K562 (cell line): ENCODE measurements around the gene SH2D4B. TPM values are rescaled to one million over a fixed set of nuclear protein-coding genes. Genes with fewer than 3 reads are reported as not detected.

Source experiments
- ATAC-seq: fragments of 200-7000 bp; cut with Tn5 transposase; 3 replicates; pipeline ENCODE4 v1.9.1; 2020; ENCODE audit warnings: moderate library complexity
- BruUV-seq: library from RNA; stranded (reverse); fragments of 400-500 nt; replicated peaks from 2 replicates; lab custom pipeline; 2021; lab: Mats Ljungman, UMichigan
- CTCF ChIA-PET: fragments of 300-600 bp; formaldehyde crosslinking; extraction: SDS; loops from one replicate; lab custom pipeline; 2021; ENCODE audit warnings: low intra/inter-chr PET ratio; lab: Yijun Ruan, JAX
- POLR2A ChIA-PET: fragments of 300-600, 350-650 bp; sonication (Branson Sonifier 250); formaldehyde crosslinking; extraction: SDS; loops from one replicate; lab custom pipeline; 2021; ENCODE audit warnings: antibody characterized with exemption, inconsistent platforms; lab: Yijun Ruan, JAX
- DNase-seq, 4 experiments: peaks; one replicate each; pipeline versions ENCODE4 v3.0.0 to v3.0.0-alpha.2; 2011 to 2018; ENCODE audit warnings: low spot score in 3 of 4, mixed read lengths in 3 of 4; ENCODE audit errors: extremely low read depth in 1 of 4
- FAIRE-seq: peaks from 2 replicates; lab custom pipeline; 2011; peaks lifted over from hg19 to GRCh38; lab: Jason Lieb, UNC
- H2AFZ ChIP-seq: 2 replicates; pipeline ENCODE4 v1.6.0; 2011; ENCODE audit warnings: low read depth, low read length, control low read depth, inconsistent platforms
- H3K27ac ChIP-seq: fragments of 200-600 bp; 3 replicates; pipeline ENCODE4 v1.8.0; 2011; ENCODE audit warnings: low read depth, mild to moderate bottlenecking, control low read depth, inconsistent platforms, low read length, moderate library complexity, mixed read lengths; ENCODE audit errors: extremely low read depth
- H3K27me3 ChIP-seq, 2 experiments: fragments of 300-600 bp in 1 of 2; 2 replicates in 1 of 2; 3 replicates in 1 of 2; pipeline versions ENCODE4 v1.6.0 to v1.8.0; 2011; ENCODE audit warnings: inconsistent platforms in 2 of 2, low read length in 2 of 2, mild to moderate bottlenecking in 1 of 2, mixed read lengths in 1 of 2, moderate library complexity in 1 of 2; ENCODE audit not compliant: control insufficient read depth in 2 of 2, insufficient read depth in 2 of 2
- H3K36me3 ChIP-seq: fragments of 300-600 bp; 3 replicates; pipeline ENCODE4 v1.8.0; 2011; ENCODE audit warnings: mild to moderate bottlenecking, low read length, inconsistent platforms; ENCODE audit not compliant: control insufficient read depth, insufficient read depth
- H3K4me1 ChIP-seq, 2 experiments: fragments of 200-600 bp in 1 of 2; replicated peaks in 1 of 2; 2 replicates in 1 of 2; 3 replicates in 1 of 2; pipeline versions ENCODE4 v1.5.1 to v1.8.0; 2011; ENCODE audit warnings: inconsistent platforms in 2 of 2, low read length in 2 of 2, mild to moderate bottlenecking in 1 of 2, mixed read lengths in 1 of 2, moderate library complexity in 1 of 2; ENCODE audit not compliant: control insufficient read depth in 2 of 2, insufficient read depth in 2 of 2
- H3K4me2 ChIP-seq: 2 replicates; pipeline ENCODE4 v1.6.1; 2011; ENCODE audit warnings: low read length, control low read depth, inconsistent platforms, mixed read lengths; ENCODE audit not compliant: insufficient read depth
- H3K4me3 ChIP-seq: fragments of 200-600 bp; sonication (generic), shearing (Covaris generic); 2 replicates; pipeline ENCODE4 v1.5.1; 2016; ENCODE audit warnings: control low read depth, inconsistent platforms
- H3K79me2 ChIP-seq: fragments of 200-600 bp; 3 replicates; pipeline ENCODE4 v1.8.0; 2011; ENCODE audit warnings: low read length, inconsistent platforms; ENCODE audit not compliant: control insufficient read depth, insufficient read depth
- H3K9ac ChIP-seq, 2 experiments: 2 replicates each; pipeline versions ENCODE4 v1.6.0 to v1.6.1; 2011; ENCODE audit warnings: low read depth in 2 of 2, low read length in 2 of 2, control low read depth in 1 of 2, inconsistent platforms in 1 of 2, mild to moderate bottlenecking in 1 of 2, mixed read lengths in 1 of 2; ENCODE audit not compliant: insufficient read depth in 1 of 2
- H3K9me1 ChIP-seq: one replicate; pipeline ENCODE4 v1.6.0; 2011; ENCODE audit warnings: inconsistent platforms, mild to moderate bottlenecking, low read length, moderate library complexity; ENCODE audit not compliant: control insufficient read depth, insufficient read depth
- H3K9me3 ChIP-seq: replicated peaks from 2 replicates; pipeline ENCODE4 v1.5.1; 2011; ENCODE audit warnings: low read depth, low read length, inconsistent platforms; ENCODE audit not compliant: control insufficient read depth, insufficient read depth
- H4K20me1 ChIP-seq: replicated peaks from 2 replicates; pipeline ENCODE4 v1.6.1; 2011; ENCODE audit warnings: low read length, inconsistent platforms, mixed read lengths; ENCODE audit not compliant: control insufficient read depth, insufficient read depth
- CHD4 ChIP-seq: fragments of 200-600 bp; sonication (generic); IDR thresholded peaks from 3 replicates; pipeline ENCODE4 v1.6.1; 2012; ENCODE audit warnings: low read depth, mild to moderate bottlenecking, mixed read lengths, low read length, inconsistent platforms; ENCODE audit not compliant: insufficient read depth, insufficient replicate concordance, poor library complexity, severe bottlenecking
- FUS ChIP-seq: fragments of 200-400 bp; formaldehyde crosslinking; optimal IDR thresholded peaks from 2 replicates; pipeline ENCODE3; 2017; ENCODE audit warnings: low read depth, low read length
- KLF6 ChIP-seq: fragments of 250-450 bp; sonication (Bioruptor Pico); IDR thresholded peaks from 2 replicates; pipeline ENCODE4 v1.4.0; 2020; ENCODE audit warnings: mild to moderate bottlenecking, moderate library complexity, borderline replicate concordance
- PHB ChIP-seq: fragments of 250-450 bp; sonication (Bioruptor Pico); IDR thresholded peaks from 2 replicates; pipeline ENCODE4 v1.5.0; 2021
- RBM39 ChIP-seq: fragments of 200-400 bp; formaldehyde crosslinking; optimal IDR thresholded peaks from 2 replicates; pipeline ENCODE3; 2018; ENCODE audit warnings: low read depth, low read length
- ZBTB9 ChIP-seq: fragments of 450-650 bp; formaldehyde crosslinking; IDR thresholded peaks from 2 replicates; pipeline ENCODE4 v1.4.0; 2020; ENCODE audit warnings: mild to moderate bottlenecking, moderate library complexity
- ZNF121 ChIP-seq: sonication (generic); formaldehyde crosslinking; conservative IDR thresholded peaks from 2 replicates; pipeline ENCODE4 v1.8.0; 2022; ENCODE audit warnings: missing genetic modification reagents
- WGBS: fragments of 100-300 bp; shearing (Covaris generic); methylation state at CpG from one replicate; pipeline ENCODE4 v1.1.6; 2016; ENCODE audit warnings: low coverage, mixed read lengths; ENCODE audit not compliant: insufficient coverage; ENCODE audit errors: missing lambda C conversion rate; 5-methylcytosine and 5-hydroxymethylcytosine counted together
- in situ Hi-C: fragments of 300-500 bp; cut with MboI; formaldehyde crosslinking; loops from 4 replicates; pipeline ENCODE4 v1.15.0; 2018; ENCODE audit warnings: inconsistent platforms, mixed read lengths
- intact Hi-C: fragments of 100-400 bp; cut with micrococcal nuclease; formaldehyde crosslinking; loops from 2 replicates; pipeline ENCODE4 v1.14.2; 2022
- polyA plus RNA-seq, 8 experiments: library from polyadenylated mRNA; depleted of rRNA in 4 of 8; stranded (reverse) in 5 of 8; unstranded in 3 of 8; fragments of >200 nt; fragmentation: Nextera tagmentation in 2 of 8; fragmentation: Illumina TruSeq in 1 of 8; extraction: Ambion mirVana in 2 of 8; extraction: Trizol in 1 of 8; gene quantifications; 2 replicates each; pipeline versions ENCODE4 v1.2.1 to v1.2.3, GENCODE V29; 2011 to 2014; ENCODE audit warnings: inconsistent platforms in 1 of 8, missing spikeins in 1 of 8
- total RNA-seq, 7 experiments: library from RNA; depleted of rRNA in 6 of 7; stranded (reverse); fragments of >200 nt in 6 of 7; fragmentation: Illumina TruSeq in 2 of 7; extraction: Trizol in 2 of 7; gene quantifications; 2 replicates each; pipeline versions ENCODE4 v1.2.1 to v1.2.3, GENCODE V29; 2011 to 2021; ENCODE audit warnings: low replicate concordance in 1 of 7

Gene SH2D4B
- total and polyA plus RNA-seq, 9 of the 15 experiments (the other 6 are each of a cell fraction or from before 2014, with no cell fraction given) = 0.03 to 0.14 (median 0.04) TPM; not detected in 4

- TF ChIP-seq KLF6 (no peak), RBM39 (no peak), CHD4 (no peak), FUS (no peak), ZBTB9 (CRISPR knock-in tag) (no peak), ZNF121 (no peak), PHB (CRISPR knock-in tag) (no peak)
- ChIA-PET CTCF (no interaction called here), POLR2A (interaction anchor here (0.8 to 1.1 kb wide), 3 partner anchors 10 to 50 kb away, joined by 3 to 5 read pairs (median 3); no protein-coding TSS in a partner anchor)
- H3K36me3 ChIP-seq = peaks cover 13% of the 10 kb centered on the region; the same call in 1 of the 3 replicates
- no peak overlapping the region for H3K27ac ChIP-seq
- BruUV-seq = no TSS peak
- peaks cover 5 to 8% of the 10 kb centered on the region in 2 experiments; a peak in 4 of 5 replicates for H3K27me3 ChIP-seq
- no peak overlapping the region for H2AFZ ChIP-seq
- in situ Hi-C loops = no loop called here
- no peaks in the 10 kb centered on the region; the same call in 1 of the 2 replicates for H4K20me1 ChIP-seq
- H3K9me1 ChIP-seq = peaks cover 5% of the 10 kb centered on the region
- no peaks in the 10 kb centered on the region for H3K9me3 ChIP-seq
- no peak overlapping the region for H3K4me2 ChIP-seq
- DNase-seq = no peak
- peaks cover 0 to 8% of the 10 kb centered on the region in 2 experiments; a peak in 2 of 5 replicates for H3K4me1 ChIP-seq
- intact Hi-C loops = no loop called here
- H3K4me3 ChIP-seq = no peak overlapping the region
- peak overlapping the region in 1 of 2 experiments; percentile 43; a peak in 2 of 4 replicates for H3K9ac ChIP-seq
- H3K79me2 ChIP-seq = no peaks in the 10 kb centered on the region
- no peak for ATAC-seq
- peak; percentile 58 for FAIRE-seq
- 49% methylated on average over 6 of the region's 6 CpGs for WGBS
These were observed 13.9 kb upstream of the SH2D4B start for GRCh38 chr10:80523773-80524172.
